Upper lobe of right lung (tissue), 1 donor: ENCODE results near the gene SENP6. TPM values are rescaled to one million over a fixed set of nuclear protein-coding genes. Genes with fewer than 3 reads are reported as not detected.

Experiments
- ATAC-seq: fragments of 200-7000 bp; cut with Tn5 transposase; one replicate; pipeline ENCODE4 v1.9.1; 2020; ENCODE audit warnings: mild to moderate bottlenecking, moderate library complexity
- DNase-seq: peaks from one replicate; pipeline ENCODE4 v3.0.0-alpha.2; 2020
- H3K27ac ChIP-seq: fragments of 200-600 bp; one replicate; pipeline ENCODE4 v1.8.0; 2022
- H3K27me3 ChIP-seq: fragments of 200-600 bp; one replicate; pipeline ENCODE4 v1.8.0; 2022; ENCODE audit warnings: mild to moderate bottlenecking
- H3K36me3 ChIP-seq: fragments of 200-600 bp; one replicate; pipeline ENCODE4 v1.8.0; 2022
- H3K4me1 ChIP-seq: fragments of 200-600 bp; one replicate; pipeline ENCODE4 v1.8.0; 2022
- H3K4me3 ChIP-seq: fragments of 200-600 bp; one replicate; pipeline ENCODE4 v1.8.0; 2022; ENCODE audit warnings: mild to moderate bottlenecking
- H3K9me3 ChIP-seq: fragments of 200-600 bp; one replicate; pipeline ENCODE4 v1.8.0; 2022
- CTCF ChIP-seq: fragments of 200-600 bp; IDR thresholded peaks from one replicate; pipeline ENCODE4 v1.8.0; 2022; ENCODE audit warnings: antibody characterized with exemption
- intact Hi-C: fragments of 100-400 bp; cut with DNase I; formaldehyde crosslinking; loops from one replicate; pipeline ENCODE4 v1.11.0; 2022
- total RNA-seq: library from RNA; stranded (reverse); fragmentation: NEBNext Ultra II Directional; extraction: Animal tissue kit (Norgen Biotek cat#: 25700); gene quantifications from one replicate; pipeline ENCODE4 v1.2.1, GENCODE V29; 2021
- donor health status: DM: no; HTN: yes; CAD: no; lungs with severe emphysema.

SENP6 gene
- total RNA-seq, 1 donor from 2014 or later: 81.7 TPM

- DNase-seq: no peak
- no peaks in the 10 kb centered on the region for H3K27me3 ChIP-seq
- no peaks in the 10 kb centered on the region for H3K36me3 ChIP-seq
These were observed 144.5 kb downstream of the SENP6 start for GRCh38 chr6:75746221-75746620.

GRCh38 chr6:75747152-75747992 lies 145.7 kb downstream of the SENP6 start:
- peaks cover 4% of the 10 kb centered on the region for H3K4me1 ChIP-seq
- DNase-seq: no peak

More at GRCh38 chr6:75746221-75746620, 144.5 kb downstream of the SENP6 start:
- Histone ChIP-seq H3K4me3 (no peak overlapping the region), H3K27ac (no peak overlapping the region), H3K4me1 (peaks cover 4% of the 10 kb centered on the region), H3K9me3 (no peaks in the 10 kb centered on the region)
- ATAC-seq: no peak
- no peak for TF ChIP-seq CTCF
- intact Hi-C loops: no loop called here

GRCh38 chr6:75748003-75748742 lies 146.5 kb downstream of the SENP6 start:
- peak overlapping the region; percentile 92 for H3K27ac ChIP-seq
- intact Hi-C loops: no loop called here
- ATAC-seq: peak; percentile 58
- DNase-seq: no peak
- no peaks in the 10 kb centered on the region for H3K36me3 ChIP-seq
- peaks cover 8% of the 10 kb centered on the region for H3K4me1 ChIP-seq
- TF ChIP-seq CTCF: no peak
- peak overlapping the region; percentile 95 for H3K4me3 ChIP-seq
- no peaks in the 10 kb centered on the region for H3K9me3 ChIP-seq
- H3K27me3 ChIP-seq: no peaks in the 10 kb centered on the region

More at GRCh38 chr6:75747152-75747992, 145.7 kb downstream of the SENP6 start:
- no peaks in the 10 kb centered on the region for H3K36me3 ChIP-seq
- H3K4me3 ChIP-seq: no peak overlapping the region
- intact Hi-C loops: no loop called here
- no peaks in the 10 kb centered on the region for H3K9me3 ChIP-seq
- no peak overlapping the region for H3K27ac ChIP-seq
- ATAC-seq: peak; percentile 14
- TF ChIP-seq CTCF: no peak
- no peaks in the 10 kb centered on the region for H3K27me3 ChIP-seq

- DNase-seq (peak; percentile 94), ATAC-seq (peak; percentile 96)
- no peaks in the 10 kb centered on the region for H3K36me3 ChIP-seq
- H3K4me3 ChIP-seq: peak within 1 kb of the TSS; percentile 95
- H3K27ac ChIP-seq: peak within 1 kb of the TSS; percentile 92
- no peaks in the 10 kb centered on the region for H3K27me3 ChIP-seq
- intact Hi-C loops: no loop called here
- peaks cover 8% of the 10 kb centered on the region for H3K4me1 ChIP-seq
- H3K9me3 ChIP-seq: no peaks in the 10 kb centered on the region
- TF ChIP-seq CTCF: no peak
These were observed 147.3 kb downstream of the SENP6 start, which contains the start of gene MYO6 for GRCh38 chr6:75748743-75749538. TSS of gene MYO6 (plus strand) at chr6:75749239. CDS start at chr6:75817548, 68,309 bp downstream.

- Histone ChIP-seq H3K36me3 (no peaks in the 10 kb centered on the region), H3K4me1 (peaks cover 8% of the 10 kb centered on the region), H3K4me3 (no peak overlapping the region), H3K27ac (no peak overlapping the region), H3K27me3 (no peaks in the 10 kb centered on the region), H3K9me3 (no peaks in the 10 kb centered on the region)
- TF ChIP-seq CTCF: no peak
- intact Hi-C loops: no loop called here
- DNase-seq (no peak), ATAC-seq (no peak)
These were observed 149.8 kb downstream of the SENP6 start for GRCh38 chr6:75751443-75751842.
